BE2C (cell line): ENCODE results near the gene PRKCSH.

Experiments used
- DNase-seq: peaks from one replicate; pipeline ENCODE4 v3.0.0-alpha.2; 2020
- H3K27me3 ChIP-seq: fragments of 250-450 bp; sonication (Bioruptor Pico); 2 replicates; pipeline ENCODE4 v1.5.1; 2020; ENCODE audit warnings: mild to moderate bottlenecking
- H3K36me3 ChIP-seq: fragments of 250-450 bp; sonication (Bioruptor Pico); 2 replicates; pipeline ENCODE4 v1.5.1; 2020; ENCODE audit warnings: mild to moderate bottlenecking
- H3K4me1 ChIP-seq: fragments of 250-450 bp; sonication (Bioruptor Pico); 2 replicates; pipeline ENCODE4 v1.5.1; 2020
- H3K4me3 ChIP-seq: 2 replicates; pipeline ENCODE4 v1.5.1; 2011; ENCODE audit warnings: low read depth, low read length
- H3K9me3 ChIP-seq: fragments of 250-450 bp; sonication (Bioruptor Pico); 2 replicates; pipeline ENCODE4 v1.5.1; 2020
- CTCF ChIP-seq: IDR thresholded peaks from 2 replicates; pipeline ENCODE4 v1.5.1; 2012; ENCODE audit warnings: mild to moderate bottlenecking, low read depth, low read length

The PRKCSH gene

GRCh38 chr19:11444059-11444458, 8.6 kb downstream of the PRKCSH start:
- TF ChIP-seq CTCF, result no peak
- no peaks in the 10 kb centered on the region for H3K27me3 ChIP-seq
- H3K4me3 ChIP-seq, result no peak overlapping the region
- H3K4me1 ChIP-seq, result no peaks in the 10 kb centered on the region
- peaks cover 71% of the 10 kb centered on the region for H3K36me3 ChIP-seq
- no peaks in the 10 kb centered on the region for H3K9me3 ChIP-seq
- no peak for DNase-seq

GRCh38 chr19:11445141-11445540, 9.7 kb downstream of the PRKCSH start:
- H3K9me3 ChIP-seq, result no peaks in the 10 kb centered on the region
- DNase-seq, result no peak
- H3K27me3 ChIP-seq, result no peaks in the 10 kb centered on the region
- no peak for TF ChIP-seq CTCF
- no peaks in the 10 kb centered on the region for H3K4me1 ChIP-seq
- peaks cover 76% of the 10 kb centered on the region for H3K36me3 ChIP-seq
- no peak overlapping the region for H3K4me3 ChIP-seq

GRCh38 chr19:11446271-11446651, 10.8 kb downstream of the PRKCSH start:
- Histone ChIP-seq H3K4me1 (no peaks in the 10 kb centered on the region), H3K4me3 (no peak overlapping the region), H3K27me3 (no peaks in the 10 kb centered on the region), H3K9me3 (no peaks in the 10 kb centered on the region), H3K36me3 (peaks cover 66% of the 10 kb centered on the region)
- no peak for DNase-seq
- no peak for TF ChIP-seq CTCF

- Histone ChIP-seq H3K4me1 (no peaks in the 10 kb centered on the region), H3K36me3 (peaks cover 61% of the 10 kb centered on the region), H3K4me3 (no peak overlapping the region), H3K9me3 (no peaks in the 10 kb centered on the region), H3K27me3 (no peaks in the 10 kb centered on the region)
- DNase-seq, result peak; percentile 86
- TF ChIP-seq CTCF, result peak; percentile 89
These were observed 11.3 kb downstream of the PRKCSH start for GRCh38 chr19:11446652-11447301.

- TF ChIP-seq CTCF, result no peak
- no peaks in the 10 kb centered on the region for H3K9me3 ChIP-seq
- H3K4me3 ChIP-seq, result no peak overlapping the region
- no peaks in the 10 kb centered on the region for H3K4me1 ChIP-seq
- H3K36me3 ChIP-seq, result peaks cover 52% of the 10 kb centered on the region
- H3K27me3 ChIP-seq, result no peaks in the 10 kb centered on the region
- no peak for DNase-seq
These were observed 12.2 kb downstream of the PRKCSH start for GRCh38 chr19:11447347-11448262.

GRCh38 chr19:11448410-11448809, 13.0 kb downstream of the PRKCSH start:
- H3K36me3 ChIP-seq, result peaks cover 46% of the 10 kb centered on the region
- TF ChIP-seq CTCF, result no peak
- no peak for DNase-seq

More at GRCh38 chr19:11448410-11448809, 13.0 kb downstream of the PRKCSH start:
- Histone ChIP-seq H3K4me1 (no peaks in the 10 kb centered on the region), H3K4me3 (no peak overlapping the region), H3K27me3 (no peaks in the 10 kb centered on the region), H3K9me3 (no peaks in the 10 kb centered on the region)
